Activated gamma-delta T cell (primary cell): ENCODE measurements around the gene SCN8A.

Experiments used
- DNase-seq: peaks from one replicate; lab custom pipeline; 2025; lab: John Stamatoyannopoulos, UW

SCN8A gene

DNA sequence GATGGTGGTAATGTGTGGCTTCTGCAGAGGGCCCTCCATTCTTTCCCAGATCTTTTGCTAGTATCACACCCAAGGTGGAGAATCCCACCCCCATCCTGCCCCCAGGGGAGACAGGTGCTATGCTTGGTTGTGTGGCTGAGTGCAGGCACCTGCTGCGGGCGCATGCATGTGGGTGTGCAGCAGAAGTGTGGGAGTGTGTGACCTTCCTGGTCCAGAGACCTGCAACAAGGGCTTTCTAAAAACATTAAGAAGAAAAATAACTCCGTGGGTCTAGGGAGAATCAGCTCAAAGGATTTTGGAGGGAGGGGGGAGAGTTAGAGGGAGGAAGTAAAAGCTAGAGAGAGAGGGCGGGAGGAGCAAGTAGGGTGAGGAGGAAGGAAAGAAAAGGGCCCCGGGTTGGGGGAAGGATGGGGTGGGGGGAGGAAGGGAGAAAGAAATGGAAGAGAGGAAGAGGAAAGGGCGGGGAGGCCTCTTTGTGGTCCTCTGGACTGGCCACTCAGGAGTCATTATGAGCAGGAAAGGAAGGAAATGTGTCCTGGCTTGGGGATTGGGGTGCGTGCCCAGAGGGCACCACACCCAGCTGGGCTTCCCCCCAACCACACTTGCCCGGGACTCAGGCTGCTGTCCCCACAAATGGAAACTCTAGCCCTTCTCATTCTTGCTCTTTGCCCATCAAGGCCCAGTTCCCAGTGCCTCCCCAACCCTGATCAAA lies 260.5 kb downstream of the SCN8A start:
- no peak for DNase-seq

DNA sequence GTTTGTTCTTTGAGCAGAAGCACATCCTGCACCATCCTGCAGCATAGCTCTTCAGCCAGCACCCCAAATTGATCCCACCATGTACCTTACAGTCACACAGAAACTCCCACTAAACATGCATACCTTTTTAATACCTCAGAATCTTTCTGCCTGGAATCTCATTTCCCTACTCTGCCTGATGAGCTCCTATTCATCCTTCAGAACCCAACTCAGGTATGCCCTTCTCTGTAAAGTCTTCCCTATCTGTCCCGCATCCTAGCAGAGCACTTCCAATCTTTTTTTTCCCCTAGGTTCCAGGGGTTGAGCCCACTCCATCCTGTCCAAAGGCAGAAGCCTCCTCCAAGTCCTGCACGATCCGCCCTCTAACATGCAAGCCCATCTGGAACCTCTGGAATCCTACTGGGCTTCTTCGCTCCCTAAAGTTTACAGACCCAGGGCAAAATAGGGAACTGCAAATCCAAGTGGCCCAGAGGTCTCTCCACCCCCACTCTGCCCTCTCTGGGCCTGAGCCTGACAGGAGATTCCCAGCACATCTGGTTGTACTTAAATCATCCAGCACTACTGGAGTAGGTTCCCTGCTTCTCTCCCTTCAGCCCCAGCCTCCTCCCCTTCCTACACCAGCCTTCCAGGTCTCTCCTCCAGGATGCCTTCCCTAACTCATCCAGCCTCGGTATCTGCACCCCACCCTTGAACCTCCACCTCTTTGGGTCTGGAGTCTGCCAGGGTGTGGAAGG lies 261.5 kb downstream of the SCN8A start:
- no peak for DNase-seq

DNA sequence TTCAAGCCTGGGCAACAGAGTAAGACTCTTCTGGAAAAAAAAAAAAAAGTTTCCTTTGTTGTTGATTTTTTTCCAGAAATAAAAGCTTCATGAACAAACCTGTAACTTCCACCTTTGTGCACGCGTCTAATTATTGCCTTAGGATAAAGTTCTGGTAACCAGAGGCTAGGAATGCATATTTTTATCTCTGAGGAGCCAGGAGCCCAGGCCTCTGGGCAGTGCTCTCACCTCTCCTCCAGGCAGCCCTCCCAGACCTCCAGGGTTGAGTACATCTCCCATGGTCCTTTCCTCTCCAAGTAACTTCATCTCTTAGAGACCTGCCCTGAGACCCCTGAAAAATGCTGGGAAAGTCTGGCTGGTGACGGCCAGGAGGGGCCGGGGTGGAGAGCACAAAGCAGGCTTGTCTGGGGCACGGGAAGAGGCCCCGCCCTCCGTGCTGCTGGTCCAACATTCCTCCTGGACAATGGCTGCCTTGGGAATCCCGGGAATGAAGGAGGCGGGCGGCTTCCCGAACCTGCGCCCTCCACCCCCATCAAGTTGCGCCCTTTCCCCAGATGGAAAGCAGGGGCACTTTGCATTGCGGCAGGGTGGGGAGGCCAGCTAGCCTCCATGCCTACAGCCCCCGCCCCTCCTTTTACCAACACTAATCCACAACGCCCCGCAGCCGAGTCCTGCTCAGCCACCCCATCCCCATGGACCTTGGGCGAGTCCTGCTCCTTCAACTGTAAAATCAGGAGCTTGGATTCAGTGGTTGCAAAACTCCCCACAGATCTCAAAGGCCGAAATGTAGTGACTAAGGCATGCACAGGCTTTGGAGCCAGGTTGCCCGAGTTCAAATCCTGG lies 264.8 kb downstream of the SCN8A start:
- DNase-seq, result no peak

DNA sequence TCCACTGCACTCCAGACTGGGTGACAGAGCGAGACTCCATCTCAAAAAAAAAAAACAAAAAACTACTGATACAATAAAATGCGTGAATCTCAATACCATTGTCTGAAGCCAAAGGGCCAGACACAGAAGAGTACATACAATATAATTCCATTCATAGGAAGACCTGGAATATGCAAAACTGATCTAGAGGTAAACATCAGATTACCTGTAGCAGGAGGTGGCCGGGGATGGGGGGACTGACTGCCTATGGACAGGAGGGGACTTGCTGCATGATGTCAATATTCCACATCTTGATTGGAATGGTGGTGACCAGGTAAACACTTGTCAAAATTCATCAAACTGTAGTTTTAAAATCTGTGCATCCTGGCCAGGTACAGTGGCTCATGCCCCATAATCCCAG lies 270.0 kb downstream of the SCN8A start:
- DNase-seq, result no peak
